GM10266 (cell line): ENCODE data around the gene MUS81.
"Not testable (repeated sequence)": the region's sequence is repeated elsewhere in the genome, so short reads cannot be mapped to it uniquely, and the experiment has no call there.

ENCODE experiments used
- DNase-seq: peaks from one replicate; pipeline ENCODE4 v3.0.0; 2012; ENCODE audit errors: extremely low spot score
- TF ChIP-seq, protein P1 (sequence below): IDR thresholded peaks from 2 replicates; pipeline ENCODE4 v1.5.1; 2012; ENCODE audit warnings: mild to moderate bottlenecking, low read depth; ENCODE audit not compliant: control insufficient read depth, insufficient read depth; ENCODE audit errors: missing control alignments

MUS81 gene

DNA sequence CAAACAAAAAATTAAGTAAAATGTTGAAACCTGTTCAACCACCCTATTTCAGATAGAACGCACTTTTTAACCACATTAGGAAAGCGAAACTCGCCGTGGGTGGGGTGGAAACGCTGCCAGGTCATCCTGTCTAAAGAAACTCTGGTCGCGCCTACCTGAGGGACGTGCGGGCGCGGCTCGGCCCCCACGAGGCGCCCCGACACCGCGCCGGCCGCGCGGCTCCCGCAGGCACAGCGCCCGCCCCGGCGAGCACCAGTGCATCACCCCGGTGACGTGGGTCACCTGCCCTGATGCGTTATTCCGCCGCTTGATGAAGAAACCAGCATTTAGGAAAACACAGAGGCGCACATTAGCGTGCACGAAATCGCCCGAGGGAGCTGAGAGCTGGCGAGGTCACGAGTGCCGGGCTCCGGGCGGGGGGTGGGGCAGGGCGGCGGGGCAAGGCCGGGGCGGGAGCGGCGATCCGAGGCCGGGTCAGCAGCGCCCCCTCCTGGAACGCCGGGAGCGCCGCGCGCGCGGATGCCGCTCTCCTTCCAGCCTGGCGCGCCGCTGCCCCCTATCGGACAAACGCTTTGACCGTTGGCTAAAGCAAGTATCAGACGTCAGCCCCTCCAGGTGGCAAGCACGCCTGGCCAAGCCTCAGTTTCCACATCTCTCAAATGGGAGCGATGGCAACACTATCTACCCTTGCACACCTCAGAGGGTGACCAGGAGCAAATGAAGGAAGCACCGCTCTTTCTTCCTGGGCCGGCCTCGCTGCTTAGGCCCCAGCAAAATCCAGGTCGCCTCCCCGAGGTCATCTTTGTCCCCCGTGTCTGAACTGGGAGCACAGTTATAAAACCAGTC lies 42.2 kb upstream of the MUS81 start:
- TF ChIP-seq, protein P1, sequence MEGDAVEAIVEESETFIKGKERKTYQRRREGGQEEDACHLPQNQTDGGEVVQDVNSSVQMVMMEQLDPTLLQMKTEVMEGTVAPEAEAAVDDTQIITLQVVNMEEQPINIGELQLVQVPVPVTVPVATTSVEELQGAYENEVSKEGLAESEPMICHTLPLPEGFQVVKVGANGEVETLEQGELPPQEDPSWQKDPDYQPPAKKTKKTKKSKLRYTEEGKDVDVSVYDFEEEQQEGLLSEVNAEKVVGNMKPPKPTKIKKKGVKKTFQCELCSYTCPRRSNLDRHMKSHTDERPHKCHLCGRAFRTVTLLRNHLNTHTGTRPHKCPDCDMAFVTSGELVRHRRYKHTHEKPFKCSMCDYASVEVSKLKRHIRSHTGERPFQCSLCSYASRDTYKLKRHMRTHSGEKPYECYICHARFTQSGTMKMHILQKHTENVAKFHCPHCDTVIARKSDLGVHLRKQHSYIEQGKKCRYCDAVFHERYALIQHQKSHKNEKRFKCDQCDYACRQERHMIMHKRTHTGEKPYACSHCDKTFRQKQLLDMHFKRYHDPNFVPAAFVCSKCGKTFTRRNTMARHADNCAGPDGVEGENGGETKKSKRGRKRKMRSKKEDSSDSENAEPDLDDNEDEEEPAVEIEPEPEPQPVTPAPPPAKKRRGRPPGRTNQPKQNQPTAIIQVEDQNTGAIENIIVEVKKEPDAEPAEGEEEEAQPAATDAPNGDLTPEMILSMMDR: peak; percentile 100
- DNase-seq: peak; percentile 96

DNA sequence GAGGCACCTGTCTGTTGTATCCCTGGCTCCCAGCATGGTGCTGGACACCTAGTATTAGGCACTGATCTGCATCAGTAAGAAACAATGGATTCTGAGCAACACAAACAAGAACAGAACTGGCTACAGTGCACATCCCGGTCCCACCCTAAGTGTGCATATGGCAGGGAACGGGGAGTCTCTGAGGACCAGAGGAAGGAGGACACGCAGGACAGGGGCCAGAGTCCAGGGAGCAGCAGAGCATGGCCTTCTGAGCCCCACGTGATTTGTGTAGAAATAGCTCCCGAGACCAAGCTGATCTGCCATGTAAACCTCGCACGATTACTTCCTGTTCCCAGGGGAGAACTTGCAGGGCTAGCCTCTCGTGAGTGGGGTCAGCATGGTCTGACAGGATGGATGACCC lies 39.1 kb upstream of the MUS81 start:
- TF ChIP-seq, protein P1: no peak
- no peak for DNase-seq

DNA sequence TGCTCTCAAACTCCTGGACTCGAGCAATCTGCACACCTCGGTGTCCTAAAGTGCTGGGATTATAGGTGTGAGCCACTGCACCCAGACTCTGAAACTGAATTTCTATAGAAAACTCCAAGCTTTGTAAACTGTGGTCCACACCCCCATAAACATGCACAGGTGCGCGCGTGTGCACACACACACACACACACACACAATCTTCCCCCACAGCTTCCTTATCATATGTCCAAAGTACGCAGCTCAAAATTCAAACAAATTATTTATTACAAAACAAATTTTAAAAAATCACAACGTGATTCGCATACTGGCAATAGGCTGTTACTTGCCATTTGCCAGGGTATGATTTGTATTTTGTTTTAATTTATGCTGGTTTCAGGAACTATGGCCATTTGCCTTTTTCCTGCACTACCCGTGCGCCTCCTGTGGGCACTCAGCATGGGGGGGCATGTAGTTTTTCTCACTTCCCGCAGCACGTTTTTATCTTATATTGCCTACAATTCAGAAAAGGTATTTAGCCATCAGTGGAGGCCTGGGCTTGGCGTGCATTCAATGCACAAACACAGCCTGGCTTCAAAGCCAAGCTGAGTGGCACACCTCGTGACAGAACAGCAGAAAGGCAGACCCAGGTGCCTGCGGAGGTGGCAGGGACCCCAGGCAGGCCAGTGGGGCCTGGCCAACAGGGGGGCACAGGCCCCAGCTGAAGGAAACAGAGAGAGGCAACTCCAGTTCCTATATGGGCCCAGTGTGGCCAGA lies 37.3 kb upstream of the MUS81 start:
- DNase-seq: no peak
- TF ChIP-seq, protein P1: no peak

DNA sequence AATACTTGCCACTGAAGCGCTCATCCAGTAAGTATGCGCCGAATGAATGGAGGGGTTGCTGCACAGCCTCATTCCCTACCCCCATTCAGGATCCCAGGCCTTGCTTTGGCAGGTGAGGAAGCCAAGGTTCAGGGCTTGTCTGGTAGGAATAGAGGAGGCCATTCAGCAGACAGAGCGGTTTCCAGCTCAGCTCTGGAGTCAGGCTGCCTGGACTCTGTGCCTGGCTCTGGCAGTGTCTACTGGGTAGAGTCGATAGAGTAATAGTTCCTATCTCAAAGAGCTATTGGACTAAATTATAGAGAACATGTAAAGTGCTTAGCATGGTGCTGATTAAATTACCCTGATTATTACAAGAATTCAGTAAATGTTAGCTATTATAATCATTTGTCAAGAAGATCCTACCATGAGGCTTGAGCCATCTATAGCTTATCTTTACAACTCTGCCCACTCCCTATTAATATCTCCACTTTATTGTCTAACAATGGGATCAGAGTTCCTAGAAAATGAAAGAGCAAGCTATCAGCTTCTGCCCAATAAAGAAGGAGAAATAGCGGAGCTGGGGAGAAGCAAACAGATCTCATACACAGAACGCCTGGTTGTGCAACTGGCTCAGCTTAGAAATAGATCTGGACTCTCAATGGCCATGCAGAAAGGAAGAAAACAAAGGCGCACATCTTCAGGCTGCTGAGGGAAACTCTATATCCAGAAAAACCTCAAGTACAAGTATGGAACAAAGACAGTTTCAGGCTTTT lies 33.1 kb upstream of the MUS81 start:
- no peak for DNase-seq
- TF ChIP-seq, protein P1: no peak

DNA sequence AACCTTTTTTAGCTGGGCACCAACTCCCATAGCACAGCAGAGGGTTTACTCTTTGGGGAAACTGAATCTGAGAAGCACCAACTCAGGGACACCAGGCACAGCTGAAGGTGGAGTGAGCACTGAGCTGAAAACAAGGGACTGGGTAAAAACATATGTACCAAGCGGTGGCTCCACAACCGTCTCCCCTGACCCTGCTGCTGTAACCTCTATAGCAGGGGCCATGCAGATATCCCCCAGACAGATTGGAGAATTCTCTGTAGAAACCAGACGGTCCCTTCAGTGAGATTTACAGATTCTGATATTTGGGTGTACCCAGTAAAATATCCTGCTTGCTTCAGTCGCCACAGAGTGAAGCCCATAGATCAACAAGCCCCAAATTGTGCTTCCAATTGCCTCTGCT lies 30.8 kb upstream of the MUS81 start:
- no peak for DNase-seq
- TF ChIP-seq, protein P1: no peak

DNA sequence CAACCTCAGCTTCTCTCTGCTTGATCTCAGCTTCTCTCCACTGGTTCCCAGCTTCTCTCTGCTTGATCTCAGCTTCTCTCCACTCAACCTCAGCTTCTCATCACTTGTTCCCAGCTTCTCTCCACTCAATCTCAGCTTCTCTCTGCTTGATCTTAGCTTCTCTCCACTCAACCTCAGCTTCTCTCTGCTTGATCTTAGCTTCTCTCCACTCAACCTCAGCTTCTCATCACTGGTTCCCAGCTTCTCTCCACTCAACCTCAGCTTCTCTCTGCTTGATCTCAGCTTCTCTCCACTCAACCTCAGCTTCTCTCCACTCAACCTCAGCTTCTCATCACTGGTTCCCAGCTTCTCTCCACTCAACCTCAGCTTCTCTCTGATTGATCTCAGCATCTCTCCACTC lies 28.0 kb upstream of the MUS81 start:
- not testable (repeated sequence) for DNase-seq

DNA sequence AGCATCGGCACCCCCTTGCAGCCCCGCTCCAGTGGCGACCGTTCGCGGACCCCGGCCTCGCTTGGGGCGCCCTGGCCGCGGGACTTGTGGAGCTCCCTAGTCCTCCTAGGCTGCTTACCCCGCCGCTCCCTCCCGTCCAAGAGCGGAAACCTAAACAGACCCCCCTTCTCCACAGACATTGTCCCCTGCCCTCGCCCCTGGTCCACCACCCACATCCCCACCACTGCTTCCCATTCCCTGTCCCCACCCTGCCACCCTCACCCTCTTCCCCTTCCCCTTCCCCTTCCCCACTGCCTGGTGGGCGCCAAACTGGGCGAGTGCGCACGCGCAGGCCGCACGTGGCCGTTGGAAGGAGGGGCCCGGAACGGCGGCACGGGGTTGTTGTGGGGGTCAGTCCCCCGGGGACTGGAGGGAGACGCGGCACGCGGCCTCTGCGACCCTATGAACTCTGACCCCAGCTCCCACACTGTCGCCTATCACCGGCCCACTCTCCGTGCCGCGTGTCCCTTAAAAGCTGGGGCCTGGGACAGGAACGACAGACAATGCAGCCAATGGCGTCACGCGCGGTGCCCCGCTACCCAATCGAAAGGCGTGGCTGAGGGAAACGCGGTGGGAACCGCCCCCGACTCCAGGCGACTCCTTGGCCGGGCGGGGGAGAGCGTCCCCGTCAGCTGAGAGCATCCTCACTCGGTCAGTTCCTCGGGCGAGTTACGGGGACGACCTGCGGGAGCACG lies 26.8 kb upstream of the MUS81 start, which contains the start of gene SNX32:
Gene SNX32, plus strand, starts transcription at position 667 of the 734 bp plus-strand sequence. CDS start 103 bp downstream, outside the sequence.
- peak; percentile 98 for DNase-seq
- TF ChIP-seq, protein P1: no peak
